Body of pancreas (tissue), 4 donors: ENCODE results near the gene HMMR. TPM values are rescaled to one million over a fixed set of nuclear protein-coding genes. Genes with fewer than 3 reads are reported as not detected.

ENCODE experiments used
- ATAC-seq: fragments of 150-250 bp; one replicate; pipeline ENCODE4 v1.9.1; 2016
- DNase-seq, 4 donors: peaks; one replicate each; pipeline ENCODE4 v3.0.0-alpha.2; 2019
- H3K27ac ChIP-seq, 4 donors: fragments of 200-600 bp; sonication (generic); 1 replicate in 3 of 4; 2 replicates in 1 of 4; pipeline versions ENCODE4 v1.5.1 to v1.6.1; 2016 to 2019; ENCODE audit warnings: mild to moderate bottlenecking in 1 of 4, mixed read lengths in 1 of 4, moderate library complexity in 1 of 4
- H3K27me3 ChIP-seq, 2 donors: fragments of 200-600 bp; sonication (generic); one replicate each; pipeline ENCODE4 v1.6.0; 2016; ENCODE audit warnings: mild to moderate bottlenecking in 1 of 2
- H3K36me3 ChIP-seq, 2 donors: fragments of 200-600 bp; sonication (generic); replicated peaks in 1 of 2; 2 replicates each; pipeline ENCODE4 v1.5.1; 2016; ENCODE audit warnings: low read depth in 2 of 2; ENCODE audit not compliant: insufficient read depth in 1 of 2
- H3K4me1 ChIP-seq: fragments of 200-600 bp; sonication (generic); one replicate; pipeline ENCODE4 v1.6.0; 2016
- H3K4me3 ChIP-seq, 2 donors: fragments of 200-600 bp; sonication (generic); 1 replicate in 1 of 2; 2 replicates in 1 of 2; pipeline ENCODE4 v1.5.1; 2016 to 2019
- H3K9me3 ChIP-seq, 3 donors: fragments of 200-600 bp; sonication (generic); 1 replicate in 2 of 3; 2 replicates in 1 of 3; pipeline ENCODE4 v1.5.1; 2016
- POLR2A ChIP-seq, 3 donors: fragments of 450-650 bp; IDR thresholded peaks; one replicate each; pipeline ENCODE4 v1.6.1; 2016; ENCODE audit warnings: antibody characterized with exemption in 3 of 3, mild to moderate bottlenecking in 2 of 3
- WGBS, 2 donors: methylation state at CpG; one replicate each; pipeline ENCODE4 v1.1.5; 2017; 5-methylcytosine and 5-hydroxymethylcytosine counted together
- intact Hi-C: fragments of 100-400 bp; cut with DNase I; formaldehyde crosslinking; loops from one replicate; pipeline ENCODE4 v1.15.1; 2023
- total RNA-seq, 2 donors: library from RNA; depleted of rRNA; stranded (reverse); fragments of >200 nt; gene quantifications; one replicate each; pipeline ENCODE4 v1.1.0, GENCODE V29; 2016
- TF ChIP-seq, protein P1 (sequence below), 7 experiments: fragments of 450-650 bp in 4 of 7; fragments of 200-600 bp in 3 of 7; sonication (generic) in 3 of 7; IDR thresholded peaks; one replicate each; pipeline ENCODE4 v1.5.1; 2016 to 2019; ENCODE audit warnings: antibody characterized with exemption in 7 of 7

The HMMR gene
- total RNA-seq, 2 donors from 2014 or later, result not detected

DNA sequence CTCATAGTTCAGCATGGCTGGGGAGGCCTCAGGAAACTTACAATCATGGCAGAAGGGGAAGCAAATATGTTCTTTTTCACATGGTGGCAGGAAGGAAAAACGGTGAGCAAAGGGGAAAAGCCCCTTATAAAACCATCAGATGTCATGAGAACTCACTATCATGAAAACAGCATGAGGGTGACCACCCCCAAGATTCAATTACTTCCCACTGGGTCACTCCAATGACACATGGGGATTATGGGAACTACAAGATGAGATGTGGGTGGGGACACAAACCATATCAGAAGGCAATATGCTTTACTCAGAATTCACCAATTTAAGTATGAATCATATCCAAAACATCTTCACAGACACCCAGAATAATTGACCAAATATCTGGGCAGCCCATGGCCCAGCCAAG lies 64.7 kb downstream of the HMMR start:
- Histone ChIP-seq H3K9me3 (no peaks in the 10 kb centered on the region), H3K27ac (no peak overlapping the region), H3K4me3 (no peak overlapping the region), H3K36me3 (no peaks in the 10 kb centered on the region), H3K27me3 (no peaks in the 10 kb centered on the region), H3K4me1 (no peaks in the 10 kb centered on the region)
- DNase-seq, result no peak
- no peak for ATAC-seq
- no peak for TF ChIP-seq POLR2A (IDR thresholded peaks at IDR 0.05)
- TF ChIP-seq, protein P1, sequence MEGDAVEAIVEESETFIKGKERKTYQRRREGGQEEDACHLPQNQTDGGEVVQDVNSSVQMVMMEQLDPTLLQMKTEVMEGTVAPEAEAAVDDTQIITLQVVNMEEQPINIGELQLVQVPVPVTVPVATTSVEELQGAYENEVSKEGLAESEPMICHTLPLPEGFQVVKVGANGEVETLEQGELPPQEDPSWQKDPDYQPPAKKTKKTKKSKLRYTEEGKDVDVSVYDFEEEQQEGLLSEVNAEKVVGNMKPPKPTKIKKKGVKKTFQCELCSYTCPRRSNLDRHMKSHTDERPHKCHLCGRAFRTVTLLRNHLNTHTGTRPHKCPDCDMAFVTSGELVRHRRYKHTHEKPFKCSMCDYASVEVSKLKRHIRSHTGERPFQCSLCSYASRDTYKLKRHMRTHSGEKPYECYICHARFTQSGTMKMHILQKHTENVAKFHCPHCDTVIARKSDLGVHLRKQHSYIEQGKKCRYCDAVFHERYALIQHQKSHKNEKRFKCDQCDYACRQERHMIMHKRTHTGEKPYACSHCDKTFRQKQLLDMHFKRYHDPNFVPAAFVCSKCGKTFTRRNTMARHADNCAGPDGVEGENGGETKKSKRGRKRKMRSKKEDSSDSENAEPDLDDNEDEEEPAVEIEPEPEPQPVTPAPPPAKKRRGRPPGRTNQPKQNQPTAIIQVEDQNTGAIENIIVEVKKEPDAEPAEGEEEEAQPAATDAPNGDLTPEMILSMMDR (IDR thresholded peaks at IDR 0.05), result no peak
- intact Hi-C loops, result no loop called here
- WGBS, 2 donors, result 77 to 80% methylated on average over 1 of the region's 1 CpG

DNA sequence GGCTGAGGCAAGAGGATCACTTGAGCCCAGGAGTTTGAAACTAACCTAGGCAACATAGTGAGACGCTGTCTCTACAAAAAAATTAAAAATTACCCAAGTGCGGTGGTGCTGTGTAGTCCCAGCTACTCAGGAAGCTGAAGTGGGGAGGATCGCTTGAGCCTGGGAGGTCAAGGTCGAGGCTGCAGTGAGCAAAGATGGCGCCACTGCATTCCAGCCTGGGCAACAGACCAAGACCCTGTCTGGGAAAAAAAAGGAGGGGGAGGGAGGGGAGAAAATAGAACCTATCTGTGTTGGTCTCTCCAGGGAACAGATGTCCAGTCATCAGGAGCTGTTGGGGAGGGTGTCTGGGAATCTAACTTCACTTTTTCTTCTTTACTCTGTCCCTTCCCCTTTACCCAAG lies 69.3 kb downstream of the HMMR start:
- H3K36me3 ChIP-seq, result no peaks in the 10 kb centered on the region
- H3K4me3 ChIP-seq, result no peak overlapping the region
- no peaks in the 10 kb centered on the region for H3K4me1 ChIP-seq
- H3K9me3 ChIP-seq, result no peaks in the 10 kb centered on the region
- intact Hi-C loops, result no loop called here
- no peaks in the 10 kb centered on the region for H3K27me3 ChIP-seq
- 68 to 72% methylated on average over 5 of the region's 5 CpGs for WGBS, 2 donors
- DNase-seq, result no peak
- ATAC-seq, result no peak
- TF ChIP-seq, protein P1 (IDR thresholded peaks at IDR 0.05), result no peak
- no peak for TF ChIP-seq POLR2A (IDR thresholded peaks at IDR 0.05)
- H3K27ac ChIP-seq, result no peak overlapping the region

DNA sequence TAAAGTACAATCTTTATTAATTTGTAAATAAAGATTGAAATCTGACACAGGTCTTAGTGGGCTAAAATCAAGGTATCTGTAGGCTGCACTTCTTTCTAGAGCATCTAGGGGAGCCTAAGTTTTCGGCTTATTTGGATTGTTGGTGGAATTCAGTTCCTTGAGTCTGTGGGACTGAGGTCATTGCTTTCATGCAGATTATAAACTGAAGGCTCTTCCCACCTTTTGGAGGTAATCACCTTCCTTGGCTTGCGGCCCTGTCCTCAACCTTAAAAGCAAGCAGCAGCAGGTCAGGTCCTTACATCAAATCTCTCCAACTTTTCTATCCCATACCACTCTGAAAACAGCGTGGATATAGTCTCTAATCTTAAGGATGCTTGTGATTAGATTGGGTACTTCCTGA lies 70.8 kb downstream of the HMMR start:
- no peak overlapping the region for H3K27ac ChIP-seq
- no peaks in the 10 kb centered on the region for H3K4me1 ChIP-seq
- ATAC-seq (no peak), DNase-seq (no peak)
- WGBS, 2 donors, result 64 to 69% methylated on average over 3 of the region's 3 CpGs
- H3K9me3 ChIP-seq, result no peaks in the 10 kb centered on the region
- H3K36me3 ChIP-seq, result no peaks in the 10 kb centered on the region
- no peaks in the 10 kb centered on the region for H3K27me3 ChIP-seq
- H3K4me3 ChIP-seq, result no peak overlapping the region
- intact Hi-C loops, result no loop called here
- TF ChIP-seq, protein P1 (IDR thresholded peaks at IDR 0.05), result no peak
- no peak for TF ChIP-seq POLR2A (IDR thresholded peaks at IDR 0.05)

DNA sequence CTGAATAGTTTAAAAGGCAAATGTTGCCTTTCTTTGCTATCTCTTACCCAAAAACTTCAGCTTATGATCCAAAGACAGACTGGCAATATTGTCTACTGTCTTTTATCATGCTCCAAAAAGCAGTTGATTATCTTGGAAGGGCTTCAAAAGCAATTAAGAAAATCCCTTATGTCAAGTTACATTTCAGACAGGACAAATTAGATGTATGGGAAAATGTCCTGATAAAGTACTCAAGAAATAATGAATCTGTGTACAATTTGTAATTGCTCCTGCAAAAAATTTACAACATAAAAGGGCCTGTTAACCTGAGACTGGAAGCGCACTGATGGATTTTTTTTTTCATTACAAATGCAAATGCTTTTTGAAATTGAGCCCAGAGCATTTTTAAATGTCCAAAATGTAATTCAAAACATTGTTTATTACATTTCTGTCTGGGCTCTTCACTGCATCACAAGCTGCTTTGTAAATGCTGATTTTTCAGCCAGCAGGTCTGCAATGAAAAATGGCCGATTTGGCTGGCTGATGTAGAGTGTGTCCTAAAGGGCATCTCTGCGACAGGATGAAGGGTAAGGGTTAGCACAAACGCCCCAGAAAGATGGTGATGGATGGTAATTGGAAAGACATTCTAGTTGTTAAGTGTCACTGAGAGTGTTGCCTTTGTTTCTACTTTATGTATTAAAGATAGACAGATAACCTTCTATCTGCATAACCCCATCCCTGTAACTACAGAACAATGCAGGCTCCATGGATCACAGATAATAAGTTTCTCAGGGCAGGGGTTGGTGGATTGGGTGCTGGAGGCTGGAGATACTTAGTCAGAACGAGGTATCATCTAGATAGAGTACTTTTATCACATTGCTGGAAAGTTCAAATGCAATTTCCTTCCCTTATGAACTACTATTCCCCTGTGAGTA lies 72.0 kb downstream of the HMMR start:
- ATAC-seq (no peak), DNase-seq (no peak)
- no peak overlapping the region for H3K4me3 ChIP-seq
- H3K36me3 ChIP-seq, result no peaks in the 10 kb centered on the region
- intact Hi-C loops, result no loop called here
- H3K4me1 ChIP-seq, result no peaks in the 10 kb centered on the region
- WGBS, 2 donors, result 66 to 81% methylated on average over 5 of the region's 5 CpGs
- H3K27me3 ChIP-seq, result no peaks in the 10 kb centered on the region
- no peak overlapping the region for H3K27ac ChIP-seq
- no peaks in the 10 kb centered on the region for H3K9me3 ChIP-seq
- TF ChIP-seq, protein P1 (IDR thresholded peaks at IDR 0.05), result no peak
- no peak for TF ChIP-seq POLR2A (IDR thresholded peaks at IDR 0.05)

DNA sequence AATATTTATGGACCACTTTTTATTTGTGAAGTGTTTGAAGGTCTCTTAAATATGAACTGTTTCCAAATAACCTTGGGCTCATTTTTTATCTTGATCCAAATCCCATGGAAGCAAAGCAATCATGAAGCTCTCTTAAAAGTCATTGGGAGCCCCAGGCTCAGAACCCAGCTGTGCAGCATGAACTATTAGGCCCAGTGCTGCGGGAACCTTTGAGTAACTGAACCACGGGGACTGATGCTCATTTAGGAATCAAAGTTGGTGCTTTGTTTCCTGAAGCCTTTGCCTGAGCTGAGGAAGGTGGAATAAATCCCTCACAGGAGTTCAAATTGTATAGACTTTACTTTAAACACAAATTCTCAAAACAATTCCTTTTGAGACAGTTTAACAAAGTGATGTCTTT lies 72.8 kb downstream of the HMMR start:
- Histone ChIP-seq H3K27ac (no peak overlapping the region), H3K4me3 (no peak overlapping the region), H3K4me1 (no peaks in the 10 kb centered on the region), H3K27me3 (no peaks in the 10 kb centered on the region), H3K36me3 (no peaks in the 10 kb centered on the region), H3K9me3 (no peaks in the 10 kb centered on the region)
- DNase-seq (no peak), ATAC-seq (no peak)
- WGBS, 2 donors, result 71 to 76% methylated on average over 2 of the region's 2 CpGs
- TF ChIP-seq POLR2A (IDR thresholded peaks at IDR 0.05), result no peak
- TF ChIP-seq, protein P1 (IDR thresholded peaks at IDR 0.05), result no peak
- intact Hi-C loops, result no loop called here
